K562 (cell line): ENCODE results near the gene KLHL8.

Experiments
- BRF2 ChIP-seq: IDR thresholded peaks from 3 replicates; pipeline ENCODE4 v1.6.1; 2011; ENCODE audit warnings: borderline replicate concordance, mild to moderate bottlenecking; ENCODE audit not compliant: insufficient read length, insufficient read depth
- CTCF ChIP-seq, 3 experiments: IDR thresholded peaks in 2 of 3; conservative IDR thresholded peaks in 1 of 3; 2 replicates each; pipeline ENCODE4 v1.5.1; 2011 to 2012; ENCODE audit warnings: low read length in 3 of 3, mild to moderate bottlenecking in 3 of 3, control low read depth in 2 of 3, improper control_type of control experiment in 1 of 3, inconsistent platforms in 1 of 3, low read depth in 1 of 3, mixed read lengths in 1 of 3, moderate library complexity in 1 of 3; ENCODE audit not compliant: insufficient read depth in 2 of 3
- LCOR ChIP-seq: sonication (generic); formaldehyde crosslinking; IDR thresholded peaks from 2 replicates; pipeline ENCODE4 v1.8.0; 2022; ENCODE audit warnings: mild to moderate bottlenecking, missing genetic modification reagents
- MAFF ChIP-seq: IDR thresholded peaks from 2 replicates; pipeline ENCODE4 v1.6.1; 2012; ENCODE audit warnings: low read length, improper control_type of control experiment
- NR0B1 ChIP-seq: fragments of 450-650 bp; IDR thresholded peaks from one replicate; pipeline ENCODE4 v1.6.1; 2018; ENCODE audit warnings: mild to moderate bottlenecking, moderate library complexity; ENCODE audit not compliant: partially characterized antibody
- ZNF282 ChIP-seq: sonication (generic); formaldehyde crosslinking; IDR thresholded peaks from 2 replicates; pipeline ENCODE4 v1.8.1; 2023; ENCODE audit warnings: missing genetic modification reagents

GRCh38 chr4:87112063-87112462 is 108.4 kb downstream of the KLHL8 start:
- TF ChIP-seq MAFF, result no peak
- no peak for TF ChIP-seq CTCF (IDR thresholded peaks at IDR 0.05 in 2 of 3, conservative IDR thresholded peaks at IDR 0.05 in 1 of 3; ENCODE audit: insufficient read depth in 2 of 3, low read depth in 1 of 3, low read length in 3 of 3)
- TF ChIP-seq NR0B1, result no peak
- no peak for TF ChIP-seq ZNF282 (CRISPR knock-in tag)
- TF ChIP-seq LCOR, result no peak
- TF ChIP-seq BRF2, result no peak
